Middle frontal gyrus (tissue), 1 donor: ENCODE measurements around the gene TRPM6.

Experiments
- DNase-seq: peaks from one replicate; pipeline ENCODE4 v3.0.0-alpha.2; 2015; ENCODE audit warnings: low spot score; ENCODE audit errors: extremely low spot score

TRPM6 gene

GRCh38 chr9:74719306-74719705 lies 168.4 kb downstream of the TRPM6 start:
- no peak for DNase-seq

- DNase-seq: no peak
Observed at GRCh38 chr9:74718709-74719108, 169.0 kb downstream of the TRPM6 start.

GRCh38 chr9:74711341-74711740 lies 176.4 kb downstream of the TRPM6 start:
- DNase-seq: no peak

GRCh38 chr9:74697535-74697934 lies 190.2 kb downstream of the TRPM6 start:
- DNase-seq: no peak

- DNase-seq: no peak
Observed at GRCh38 chr9:74696520-74696919, 191.2 kb downstream of the TRPM6 start.

- DNase-seq: no peak
Observed at GRCh38 chr9:74691058-74691457, 196.7 kb downstream of the TRPM6 start.

- DNase-seq: no peak
Observed at GRCh38 chr9:74683322-74683721, 204.4 kb downstream of the TRPM6 start.

GRCh38 chr9:74681906-74682305 lies 205.8 kb downstream of the TRPM6 start:
- no peak for DNase-seq

GRCh38 chr9:74674077-74674476 lies 213.6 kb downstream of the TRPM6 start:
- DNase-seq: no peak
